IMR-90 (cell line): Measurements from ENCODE around the gene ARID4A.

Experiments used
- BHLHE40 ChIP-seq: fragments of 150-350 bp; IDR thresholded peaks from 2 replicates; pipeline ENCODE4 v1.6.1; 2016; ENCODE audit warnings: mild to moderate bottlenecking, low read depth, low read length
- CEBPB ChIP-seq: IDR thresholded peaks from 2 replicates; pipeline ENCODE4 v1.6.1; 2012; ENCODE audit warnings: low read depth, low read length, improper control_type of control experiment
- CHD1 ChIP-seq: IDR thresholded peaks from 2 replicates; pipeline ENCODE4 v1.6.1; 2012; ENCODE audit warnings: low read depth, low read length, improper control_type of control experiment
- FOS ChIP-seq: fragments of 150-350 bp; IDR thresholded peaks from 2 replicates; pipeline ENCODE4 v1.6.1; 2016; ENCODE audit warnings: low read depth, low read length
- MAFK ChIP-seq: IDR thresholded peaks from 2 replicates; pipeline ENCODE4 v1.6.1; 2012; ENCODE audit warnings: low read depth, low read length, improper control_type of control experiment
- MAZ ChIP-seq: IDR thresholded peaks from 2 replicates; pipeline ENCODE4 v1.6.1; 2012; ENCODE audit warnings: low read depth, mild to moderate bottlenecking, low read length, improper control_type of control experiment, moderate library complexity, borderline replicate concordance
- MXI1 ChIP-seq: IDR thresholded peaks from 2 replicates; pipeline ENCODE4 v1.6.1; 2012; ENCODE audit warnings: low read depth, mild to moderate bottlenecking, low read length, moderate library complexity, borderline replicate concordance
- NFE2L2 ChIP-seq: fragments of 150-350 bp; IDR thresholded peaks from 2 replicates; pipeline ENCODE4 v1.6.1; 2016; ENCODE audit warnings: low read depth, mild to moderate bottlenecking, low read length
- POLR2A ChIP-seq: IDR thresholded peaks from 2 replicates; pipeline ENCODE4 v1.6.1; 2012; ENCODE audit warnings: mild to moderate bottlenecking, low read depth, low read length
- RAD21 ChIP-seq: IDR thresholded peaks from 2 replicates; pipeline ENCODE4 v1.6.1; 2012; ENCODE audit warnings: low read length, improper control_type of control experiment
- RCOR1 ChIP-seq: IDR thresholded peaks from 2 replicates; pipeline ENCODE4 v1.6.1; 2012; ENCODE audit warnings: mild to moderate bottlenecking, low read length, improper control_type of control experiment; ENCODE audit not compliant: insufficient replicate concordance
- RFX5 ChIP-seq: IDR thresholded peaks from 2 replicates; pipeline ENCODE4 v1.8.0; 2012; ENCODE audit warnings: low read depth, mild to moderate bottlenecking, low read length, moderate library complexity
- SMC3 ChIP-seq: fragments of 150-350 bp; IDR thresholded peaks from 2 replicates; pipeline ENCODE4 v1.6.1; 2016; ENCODE audit warnings: low read depth, mild to moderate bottlenecking, antibody characterized with exemption, low read length, moderate library complexity
- TF ChIP-seq, protein P1 (sequence below): conservative IDR thresholded peaks from 2 replicates; pipeline ENCODE4 v1.5.1; 2012; ENCODE audit warnings: mild to moderate bottlenecking, low read depth, low read length, improper control_type of control experiment

DNA sequence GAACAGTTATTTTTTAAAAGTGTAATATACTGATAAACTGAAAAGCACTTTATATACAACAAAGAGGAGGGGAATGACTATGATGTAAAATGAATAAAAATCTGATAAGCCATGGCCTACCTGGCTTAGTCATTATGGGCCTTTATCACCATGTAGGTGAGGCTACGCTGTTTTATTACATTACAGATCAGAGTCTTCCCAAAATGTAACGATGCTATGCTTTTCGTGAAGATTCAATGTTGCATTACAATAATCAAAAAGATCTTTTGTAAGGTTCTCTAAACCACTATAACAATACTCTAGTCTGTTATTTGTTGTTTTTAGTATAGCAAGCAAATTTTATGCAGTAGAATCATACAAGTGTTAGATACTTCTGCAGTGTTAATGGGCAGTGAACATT is 34.2 kb downstream of the ARID4A start:
- TF ChIP-seq, protein P1, sequence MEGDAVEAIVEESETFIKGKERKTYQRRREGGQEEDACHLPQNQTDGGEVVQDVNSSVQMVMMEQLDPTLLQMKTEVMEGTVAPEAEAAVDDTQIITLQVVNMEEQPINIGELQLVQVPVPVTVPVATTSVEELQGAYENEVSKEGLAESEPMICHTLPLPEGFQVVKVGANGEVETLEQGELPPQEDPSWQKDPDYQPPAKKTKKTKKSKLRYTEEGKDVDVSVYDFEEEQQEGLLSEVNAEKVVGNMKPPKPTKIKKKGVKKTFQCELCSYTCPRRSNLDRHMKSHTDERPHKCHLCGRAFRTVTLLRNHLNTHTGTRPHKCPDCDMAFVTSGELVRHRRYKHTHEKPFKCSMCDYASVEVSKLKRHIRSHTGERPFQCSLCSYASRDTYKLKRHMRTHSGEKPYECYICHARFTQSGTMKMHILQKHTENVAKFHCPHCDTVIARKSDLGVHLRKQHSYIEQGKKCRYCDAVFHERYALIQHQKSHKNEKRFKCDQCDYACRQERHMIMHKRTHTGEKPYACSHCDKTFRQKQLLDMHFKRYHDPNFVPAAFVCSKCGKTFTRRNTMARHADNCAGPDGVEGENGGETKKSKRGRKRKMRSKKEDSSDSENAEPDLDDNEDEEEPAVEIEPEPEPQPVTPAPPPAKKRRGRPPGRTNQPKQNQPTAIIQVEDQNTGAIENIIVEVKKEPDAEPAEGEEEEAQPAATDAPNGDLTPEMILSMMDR: no peak
- no peak for TF ChIP-seq BHLHE40
- TF ChIP-seq MAZ: no peak
- no peak for TF ChIP-seq CEBPB
- no peak for TF ChIP-seq MAFK
- TF ChIP-seq RAD21: no peak
- no peak for TF ChIP-seq RFX5
- TF ChIP-seq CHD1: no peak
- no peak for TF ChIP-seq POLR2A
- TF ChIP-seq SMC3: no peak
- no peak for TF ChIP-seq RCOR1
- no peak for TF ChIP-seq MXI1
- no peak for TF ChIP-seq NFE2L2
- no peak for TF ChIP-seq FOS
